ENCODE data around the gene BANP. TPM values are rescaled to one million over a fixed set of nuclear protein-coding genes. Genes with fewer than 3 reads are reported as not detected.

Gene BANP
- total RNA-seq, 1 donor from 2014 or later = 23.3 TPM

Small RNAs within 50 kb of the gene (small RNA-seq; reads per million reads assigned to genes)
- not detected for gene AC127455.1 (ENCODE audit: low replicate concordance)

Other genes starting within 250 kb of the BANP start
- 18.7 TPM for gene KLHDC4, start 185.4 kb upstream of the BANP start, total RNA-seq
- gene SLC7A5, start 81.9 kb upstream of the BANP start, total RNA-seq = 5.8 TPM
- gene CA5A, start 14.9 kb upstream of the BANP start, total RNA-seq = not detected